Prostate gland (tissue), 2 donors: ENCODE data around the gene ULK4.

Experiments
- CTCF ChIP-seq, 4 experiments: fragments of 200-600 bp in 2 of 4; fragments of 450-650 bp in 2 of 4; sonication (generic) in 2 of 4; IDR thresholded peaks; 1 replicate in 3 of 4; 2 replicates in 1 of 4; pipeline ENCODE4 v1.5.1; 2016 to 2019; ENCODE audit warnings: antibody characterized with exemption in 4 of 4, mild to moderate bottlenecking in 2 of 4, moderate library complexity in 2 of 4
- POLR2A ChIP-seq: fragments of 450-650 bp; IDR thresholded peaks from one replicate; pipeline ENCODE4 v1.6.1; 2016; ENCODE audit warnings: antibody characterized with exemption, mild to moderate bottlenecking

DNA sequence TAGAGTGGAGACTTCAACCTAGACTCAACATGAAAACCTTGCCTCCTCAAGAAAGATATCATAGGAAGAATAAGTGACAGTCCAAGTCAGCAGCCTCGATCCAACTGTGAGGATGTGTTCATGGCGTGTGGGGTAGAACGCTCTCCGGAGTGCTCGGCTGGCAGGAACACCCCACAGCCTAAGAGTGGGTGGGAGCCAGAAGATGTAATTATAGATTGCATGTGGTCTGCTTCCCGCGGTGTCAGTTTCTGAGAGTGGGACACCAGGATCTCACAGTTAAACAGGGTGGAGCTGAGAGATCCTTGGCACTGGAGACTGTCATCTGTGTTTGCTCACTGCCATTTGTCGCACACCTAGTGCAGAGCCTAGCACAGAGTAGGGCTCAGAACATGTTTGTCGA, 604.6 kb downstream of the ULK4 start:
- TF ChIP-seq POLR2A, result no peak
- no peak for TF ChIP-seq CTCF (IDR thresholded peaks at IDR 0.05)
